ENCODE results near the gene PXN. TPM values are rescaled to one million over a fixed set of nuclear protein-coding genes. Genes with fewer than 3 reads are reported as not detected.

PXN gene
- total and polyA plus RNA-seq, 2 of the 13 experiments (the other 11 are each of a cell fraction or from before 2014, with no cell fraction given) = 13.6 to 14.2 TPM

- TF ChIP-seq ZXDC (CRISPR knock-in tag; IDR thresholded peaks at IDR 0.05) (no peak), ZNF747 (CRISPR knock-in tag; IDR thresholded peaks at IDR 0.05; ENCODE audit: borderline replicate concordance) (no peak), SYNCRIP (IDR thresholded peaks at IDR 0.05; ENCODE audit: insufficient read depth, low read depth, low read length) (no peak), PRMT3 (CRISPR knock-in tag; IDR thresholded peaks at IDR 0.05; ENCODE audit: borderline replicate concordance, low read depth) (no peak), ZNF451 (CRISPR knock-in tag; IDR thresholded peaks at IDR 0.05) (no peak), NFAT5 (CRISPR knock-in tag; IDR thresholded peaks at IDR 0.05) (no peak), ZNF430 (CRISPR knock-in tag; IDR thresholded peaks at IDR 0.05) (no peak), ZNF780A (CRISPR knock-in tag; IDR thresholded peaks at IDR 0.05) (no peak), KDM2A (CRISPR knock-in tag; IDR thresholded peaks at IDR 0.05; ENCODE audit: borderline replicate concordance, low read depth) (peak; percentile 60; the same call in 1 of the 2 replicates), LCORL (IDR thresholded peaks at IDR 0.05) (no peak), LCORL (CRISPR knock-in tag; IDR thresholded peaks at IDR 0.05) (0 out of 2 replicates have a peak, but pooled peaks have one; percentile 35), POGK (CRISPR knock-in tag; conservative IDR thresholded peaks at IDR 0.05) (no peak), GATAD1 (CRISPR knock-in tag; IDR thresholded peaks at IDR 0.05) (no peak), ELF1 (CRISPR knock-in tag; IDR thresholded peaks at IDR 0.05) (no peak), ZNF552 (CRISPR knock-in tag; IDR thresholded peaks at IDR 0.05; ENCODE audit: borderline replicate concordance) (no peak), KMT2A (CRISPR knock-in tag; IDR thresholded peaks at IDR 0.05) (no peak), ZNF350 (CRISPR knock-in tag; IDR thresholded peaks at IDR 0.05; ENCODE audit: borderline replicate concordance, low read depth) (0 out of 2 replicates have a peak, but pooled peaks have one; percentile 15), GATAD2A (CRISPR knock-in tag; IDR thresholded peaks at IDR 0.05) (peak; percentile 9; the same call in 1 of the 2 replicates), ZNF331 (CRISPR knock-in tag; IDR thresholded peaks at IDR 0.05) (no peak), ZSCAN29 (CRISPR knock-in tag; conservative IDR thresholded peaks at IDR 0.05) (no peak), HNRNPLL (IDR thresholded peaks at IDR 0.05; ENCODE audit: low read depth, low read length, poor library complexity, severe bottlenecking) (no peak), SMARCC2 (IDR thresholded peaks at IDR 0.05) (no peak)
These were observed 25.2 kb upstream of the PXN start (continued) for GRCh38 chr12:120290609-120291305.

Measured in HepG2 (cell line).